HL-60 (cell line): ENCODE results near the gene ANO9.

Experiments used
- DNase-seq, 2 experiments: peaks; one replicate each; pipeline ENCODE4 v3.0.0-alpha.2; 2010 to 2020; ENCODE audit warnings: low read depth in 1 of 2, low spot score in 1 of 2
- H3K27ac ChIP-seq: fragments of 250-450 bp; sonication (Bioruptor Pico); replicated peaks from 2 replicates; pipeline ENCODE4 v1.5.1; 2020; ENCODE audit warnings: mild to moderate bottlenecking, moderate library complexity
- H3K27me3 ChIP-seq: fragments of 250-450 bp; sonication (Bioruptor Pico); 2 replicates; pipeline ENCODE4 v1.5.1; 2021; ENCODE audit warnings: mild to moderate bottlenecking, moderate library complexity; ENCODE audit not compliant: insufficient read depth, poor library complexity, severe bottlenecking
- H3K4me3 ChIP-seq: replicated peaks from 2 replicates; pipeline ENCODE4 v1.5.1; 2011; ENCODE audit warnings: mild to moderate bottlenecking, control low read depth, low read length; ENCODE audit not compliant: insufficient read depth
- CTCF ChIP-seq: IDR thresholded peaks from one replicate; pipeline ENCODE4 v1.5.1; 2011; ENCODE audit warnings: low read length, control low read depth, inconsistent platforms; ENCODE audit not compliant: insufficient read depth
- GABPA ChIP-seq: IDR thresholded peaks from 2 replicates; pipeline ENCODE4 v1.6.1; 2012; ENCODE audit warnings: low read depth
- POLR2AphosphoS5 ChIP-seq: IDR thresholded peaks from 2 replicates; pipeline ENCODE4 v1.6.1; 2012; ENCODE audit warnings: low read depth
- REST ChIP-seq: IDR thresholded peaks from 2 replicates; pipeline ENCODE4 v1.6.1; 2012; ENCODE audit warnings: low read depth; ENCODE audit not compliant: insufficient replicate concordance
- SPI1 ChIP-seq: IDR thresholded peaks from 2 replicates; pipeline ENCODE4 v1.6.1; 2012; ENCODE audit warnings: low read depth, mild to moderate bottlenecking, borderline replicate concordance

Gene ANO9

GRCh38 chr11:368414-369335, 73.1 kb downstream of the ANO9 start:
- TF ChIP-seq GABPA: no peak
- no peak for TF ChIP-seq SPI1
- no peak for TF ChIP-seq POLR2AphosphoS5
- no peak for TF ChIP-seq REST
- no peak for TF ChIP-seq CTCF
- peaks cover 46% of the 10 kb centered on the region for H3K27me3 ChIP-seq

GRCh38 chr11:367956-368413, 73.8 kb downstream of the ANO9 start:
- peaks cover 46% of the 10 kb centered on the region for H3K27me3 ChIP-seq
- no peak overlapping the region for H3K27ac ChIP-seq
- H3K4me3 ChIP-seq: no peak overlapping the region
- no peak for TF ChIP-seq SPI1
- no peak for TF ChIP-seq REST
- no peak for DNase-seq

More at GRCh38 chr11:368414-369335, 73.1 kb downstream of the ANO9 start:
- Histone ChIP-seq H3K27ac (no peak overlapping the region), H3K4me3 (no peak overlapping the region)
- no peak for DNase-seq
